SH-SY5Y (cell line): ENCODE data around the gene ZNF358.

ENCODE experiments used
- GATA2 ChIP-seq: IDR thresholded peaks from 2 replicates; pipeline ENCODE4 v1.6.1; 2011; ENCODE audit warnings: mild to moderate bottlenecking, low read depth, low read length
- GATA3 ChIP-seq: IDR thresholded peaks from 2 replicates; pipeline ENCODE4 v1.6.1; 2011; ENCODE audit warnings: low read depth, mild to moderate bottlenecking, low read length, moderate library complexity

The ZNF358 gene

DNA sequence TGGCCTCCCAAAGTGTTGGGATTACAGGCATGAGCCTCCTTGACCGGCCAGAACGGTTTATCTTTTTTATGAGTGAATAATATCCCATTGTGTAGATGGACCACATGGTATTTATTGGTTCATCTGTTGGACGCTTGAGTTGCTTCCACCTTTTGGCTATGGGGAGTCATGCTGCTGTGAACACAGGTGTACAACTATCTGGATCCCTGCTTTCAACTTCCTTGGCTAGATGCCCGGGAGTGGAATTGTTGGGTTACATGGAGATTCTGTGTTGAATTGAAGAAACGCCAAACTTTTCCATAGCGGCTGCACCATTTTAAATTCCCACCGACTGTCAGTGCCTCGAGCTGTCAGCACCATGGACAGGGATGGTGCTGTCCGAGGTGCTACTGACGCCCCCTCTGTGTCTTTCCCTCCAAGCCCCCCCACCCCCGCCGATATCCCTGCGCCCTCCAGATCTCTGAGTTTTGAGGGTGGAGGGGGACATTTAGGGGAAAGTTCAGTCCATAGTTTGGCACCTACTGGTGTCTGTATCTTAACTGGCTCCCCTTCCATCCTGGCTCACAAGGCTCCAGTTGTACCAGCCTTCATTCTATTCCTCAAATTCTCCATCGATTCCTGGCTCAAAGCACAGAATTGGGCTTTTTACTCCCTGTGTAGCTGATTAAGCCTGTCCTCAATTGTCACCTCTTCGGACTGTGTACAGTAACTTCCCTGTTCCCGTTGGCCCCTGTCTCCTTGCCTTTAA is 46.9 kb downstream of the ZNF358 start:
- TF ChIP-seq GATA3 (no peak), GATA2 (no peak)

DNA sequence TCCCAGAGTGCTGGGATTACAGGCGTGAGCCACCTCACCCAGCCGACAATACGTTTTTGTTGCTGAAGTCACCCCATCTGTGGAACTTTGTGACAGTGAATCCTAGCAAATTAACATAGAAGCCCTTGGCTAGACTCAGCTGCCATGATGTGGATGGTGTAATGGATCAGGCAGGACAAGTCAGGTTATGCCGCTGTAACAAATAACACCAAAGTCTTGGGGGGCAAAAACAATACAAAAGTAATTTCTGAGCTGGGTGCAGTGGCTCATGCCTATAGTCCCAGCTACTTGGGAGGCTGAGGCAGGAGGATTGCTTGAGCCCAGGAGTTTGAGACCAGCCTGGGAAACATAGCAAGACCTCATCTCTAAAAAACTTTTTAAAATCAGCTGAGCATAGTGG is 49.0 kb downstream of the ZNF358 start:
- TF ChIP-seq GATA3: no peak
- no peak for TF ChIP-seq GATA2

DNA sequence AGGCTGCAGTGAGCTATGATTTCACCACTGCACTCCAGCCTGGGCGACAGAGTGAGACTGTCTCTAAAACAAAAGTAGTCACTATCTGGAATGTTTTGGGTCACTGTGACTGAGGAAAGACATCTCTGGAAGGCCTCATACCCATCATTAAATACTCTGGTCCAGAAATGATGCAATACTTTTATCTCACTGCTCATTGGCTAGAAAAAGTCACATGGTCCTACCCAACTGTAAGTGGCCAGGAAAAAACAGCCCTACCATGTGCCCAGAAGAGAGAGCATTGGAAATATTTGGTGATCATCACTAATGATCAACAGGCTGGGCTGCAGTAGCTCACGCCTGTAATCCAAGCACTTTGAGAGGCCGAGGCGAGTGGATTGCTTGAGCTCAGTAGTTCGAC is 49.4 kb downstream of the ZNF358 start:
- TF ChIP-seq GATA2 (no peak), GATA3 (no peak)
